ENCODE measurements around the gene ERC2. TPM values are rescaled to one million over a fixed set of nuclear protein-coding genes. Genes with fewer than 3 reads are reported as not detected.
A peak's percentile ranks its signal among the peaks of the same experiment; 100 is the strongest.

ERC2 gene
- total RNA-seq, 2 donors from 2014 or later = 0.14 TPM; not detected in 1

- ATAC-seq (peak; percentile 80), DNase-seq (peak in 1 of 2 donors; percentile 52)
- intact Hi-C loops (cut with DNase I, micrococcal nuclease) = no loop called here
Observed at GRCh38 chr3:55491296-55491816, 976.9 kb downstream of the ERC2 start.

GRCh38 chr3:55490276-55490913, 977.9 kb downstream of the ERC2 start:
- no peak for DNase-seq
- no peak for ATAC-seq
- intact Hi-C loops (cut with DNase I, micrococcal nuclease) = no loop called here

DNA sequence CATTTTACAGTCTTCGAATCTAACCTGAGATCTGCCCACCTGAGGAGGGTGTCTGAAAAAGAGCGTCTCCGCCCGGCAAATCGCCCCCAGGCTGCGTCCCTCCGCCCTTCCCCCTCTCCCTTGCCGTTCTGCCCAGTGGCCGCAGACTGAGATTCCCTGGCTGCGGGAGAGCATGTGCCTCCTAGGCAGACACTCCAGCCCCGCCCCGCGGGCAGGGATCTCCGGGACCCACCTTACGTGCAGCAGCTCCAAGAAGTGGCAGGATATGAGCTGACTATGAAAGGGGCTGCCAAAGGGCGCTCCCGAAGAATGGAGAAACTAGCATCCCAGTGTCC, 978.5 kb downstream of the ERC2 start:
- intact Hi-C loops (cut with DNase I, micrococcal nuclease) = loop anchor here in 1 of 2 donors (10.0 kb wide), 2 partner anchors 235 to 755 kb away; no protein-coding TSS in a partner anchor
- DNase-seq = peak; percentile 31 to 48
- ATAC-seq = no peak

DNA sequence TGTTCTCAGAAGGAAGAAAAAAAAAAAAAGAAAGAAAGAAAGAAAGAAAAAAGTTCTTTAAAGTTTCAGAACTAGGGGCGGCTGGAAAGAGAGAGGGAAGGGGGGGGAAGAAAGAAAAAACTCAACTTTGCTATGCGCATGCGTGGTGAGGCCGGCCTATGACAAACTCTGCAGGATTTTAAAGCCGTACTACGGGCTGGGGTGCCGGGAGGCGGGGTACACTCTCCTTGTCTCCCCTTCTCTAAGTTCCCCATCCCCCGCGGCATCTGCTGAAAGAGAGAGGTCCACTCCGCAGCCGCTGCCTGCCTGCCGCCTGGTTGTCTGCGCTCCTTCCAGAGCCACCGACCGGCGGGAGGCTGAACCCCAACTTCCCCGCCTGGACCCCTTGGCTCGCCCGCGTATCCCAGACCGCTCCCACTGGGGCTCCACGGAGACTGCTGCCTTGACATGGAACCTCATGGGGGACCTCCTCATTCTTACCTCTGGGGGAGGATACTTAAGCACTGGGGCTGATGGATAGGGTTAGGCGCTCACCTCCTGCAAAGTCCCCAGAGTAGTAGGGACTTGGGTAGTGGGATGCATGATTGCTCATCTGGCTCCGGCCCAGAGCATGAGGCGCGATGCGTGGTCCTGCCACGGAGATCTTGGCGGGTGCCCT, 979.7 kb downstream of the ERC2 start:
- intact Hi-C loops (cut with DNase I, micrococcal nuclease) = loop anchor here in 1 of 2 donors (10.0 kb wide), 2 partner anchors 236 to 756 kb away; no protein-coding TSS in a partner anchor
- ATAC-seq = peak; percentile 30
- DNase-seq = peak; percentile 63 to 67

- DNase-seq (peak; percentile 38 to 50), ATAC-seq (no peak)
- intact Hi-C loops (cut with DNase I, micrococcal nuclease) = loop anchor here in 1 of 2 donors (10.0 kb wide), 2 partner anchors 237 to 757 kb away; no protein-coding TSS in a partner anchor
Observed at GRCh38 chr3:55487381-55488241, 980.7 kb downstream of the ERC2 start.

GRCh38 chr3:55486857-55487380, 981.3 kb downstream of the ERC2 start, which contains the start of gene WNT5A:
TSS of gene WNT5A (minus strand) at chr3:55487306. CDS start at chr3:55486985, 321 bp downstream.
- intact Hi-C loops (cut with DNase I, micrococcal nuclease) = loop anchor here in 1 of 2 donors (10.0 kb wide), 2 partner anchors 238 to 758 kb away; no protein-coding TSS in a partner anchor
- ATAC-seq (peak; percentile 15), DNase-seq (peak; percentile 40 to 44)

- intact Hi-C loops (cut with DNase I, micrococcal nuclease) = loop anchor here in 1 of 2 donors (10.0 kb wide), 2 partner anchors 239 to 759 kb away; no protein-coding TSS in a partner anchor
Observed at GRCh38 chr3:55486101-55486856, 982.0 kb downstream of the ERC2 start.

DNA sequence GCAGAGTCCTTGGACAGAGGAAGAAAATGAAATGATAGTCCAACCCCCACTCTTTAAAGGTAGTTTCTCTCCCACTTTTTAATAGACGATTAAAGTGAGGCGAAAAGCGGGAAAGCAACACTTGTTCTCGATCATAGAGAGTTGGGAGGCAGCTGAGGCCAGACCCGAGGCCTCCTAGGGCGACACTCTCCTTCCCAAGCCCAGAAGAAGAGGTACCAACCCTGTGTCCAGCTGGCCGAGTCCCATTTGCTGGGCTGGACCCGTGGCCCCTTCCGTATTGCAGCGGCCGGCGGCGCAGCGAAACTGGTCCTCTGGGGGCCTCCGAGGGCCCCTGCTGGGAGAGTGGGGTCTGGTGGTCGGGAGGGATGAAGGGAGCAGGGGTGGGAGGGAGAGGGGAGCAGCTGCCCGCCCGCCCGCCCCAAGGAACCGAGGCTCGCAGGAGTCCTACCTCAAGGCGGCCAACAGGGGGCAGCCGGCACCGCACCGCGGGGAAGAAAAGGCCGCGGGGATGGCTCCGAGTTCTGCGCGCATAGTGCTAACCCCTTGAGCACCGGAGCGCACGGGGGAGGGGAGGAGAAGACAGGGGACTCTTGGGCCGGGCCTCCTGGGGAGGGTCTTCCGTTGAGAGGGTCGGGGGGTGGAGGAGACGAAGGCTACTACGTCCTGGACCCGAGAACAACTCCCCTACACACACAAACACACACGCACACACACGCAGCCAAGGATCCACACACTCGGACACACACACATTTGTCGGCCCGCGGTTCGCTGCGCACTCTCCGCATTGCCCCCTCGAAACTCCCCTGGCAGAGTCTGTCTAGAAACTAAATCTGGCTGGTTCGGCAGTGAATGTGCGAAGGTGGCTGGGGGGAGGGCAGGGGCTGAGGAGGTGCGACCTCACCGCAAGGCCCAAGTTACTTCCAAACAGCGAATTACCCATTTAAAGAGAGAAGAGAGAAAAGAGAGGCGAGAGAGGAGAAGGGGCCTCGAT, 983.2 kb downstream of the ERC2 start:
- DNase-seq = peak; percentile 74 to 77
- peak; percentile 79 for ATAC-seq
- intact Hi-C loops (cut with DNase I, micrococcal nuclease) = loop anchor here in 1 of 2 donors (10.0 kb wide), 2 partner anchors 240 to 760 kb away; no protein-coding TSS in a partner anchor

More at GRCh38 chr3:55486101-55486856, 982.0 kb downstream of the ERC2 start:
- DNase-seq (peak; percentile 50 to 58), ATAC-seq (peak; percentile 11)

DNA sequence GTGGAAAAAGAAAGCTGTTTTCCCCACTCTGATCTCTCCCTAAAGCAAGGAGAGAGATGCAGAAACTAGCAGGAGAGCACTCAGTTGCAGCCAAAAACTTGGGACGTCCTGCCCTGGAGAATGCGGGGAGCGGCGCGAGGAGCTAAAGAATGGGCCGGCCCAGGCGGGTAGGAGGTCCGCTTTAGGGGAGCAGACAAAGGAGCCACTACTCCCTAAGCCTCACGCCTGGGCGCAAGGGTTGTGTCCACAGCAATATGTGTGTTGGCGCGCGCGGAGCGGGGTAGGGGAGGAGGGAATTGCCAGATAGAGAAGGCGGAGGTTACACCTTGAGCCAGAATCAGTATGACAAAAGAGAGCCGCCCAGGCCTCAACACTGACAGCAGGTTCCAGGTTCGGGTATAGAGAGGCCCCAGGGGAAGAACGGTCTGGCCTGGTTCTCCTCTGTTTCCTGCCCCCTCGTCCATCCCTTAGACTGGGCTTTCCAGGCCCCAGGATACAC, 984.0 kb downstream of the ERC2 start:
- ATAC-seq (no peak), DNase-seq (no peak)
- intact Hi-C loops (cut with DNase I, micrococcal nuclease) = loop anchor here in 1 of 2 donors (10.0 kb wide), 2 partner anchors 241 to 761 kb away; no protein-coding TSS in a partner anchor

- intact Hi-C loops (cut with DNase I, micrococcal nuclease) = loop anchor here in 1 of 2 donors (10.0 kb wide), 2 partner anchors 241 to 761 kb away; no protein-coding TSS in a partner anchor
- DNase-seq (no peak), ATAC-seq (no peak)
Observed at GRCh38 chr3:55483196-55484095, 984.8 kb downstream of the ERC2 start.

DNA sequence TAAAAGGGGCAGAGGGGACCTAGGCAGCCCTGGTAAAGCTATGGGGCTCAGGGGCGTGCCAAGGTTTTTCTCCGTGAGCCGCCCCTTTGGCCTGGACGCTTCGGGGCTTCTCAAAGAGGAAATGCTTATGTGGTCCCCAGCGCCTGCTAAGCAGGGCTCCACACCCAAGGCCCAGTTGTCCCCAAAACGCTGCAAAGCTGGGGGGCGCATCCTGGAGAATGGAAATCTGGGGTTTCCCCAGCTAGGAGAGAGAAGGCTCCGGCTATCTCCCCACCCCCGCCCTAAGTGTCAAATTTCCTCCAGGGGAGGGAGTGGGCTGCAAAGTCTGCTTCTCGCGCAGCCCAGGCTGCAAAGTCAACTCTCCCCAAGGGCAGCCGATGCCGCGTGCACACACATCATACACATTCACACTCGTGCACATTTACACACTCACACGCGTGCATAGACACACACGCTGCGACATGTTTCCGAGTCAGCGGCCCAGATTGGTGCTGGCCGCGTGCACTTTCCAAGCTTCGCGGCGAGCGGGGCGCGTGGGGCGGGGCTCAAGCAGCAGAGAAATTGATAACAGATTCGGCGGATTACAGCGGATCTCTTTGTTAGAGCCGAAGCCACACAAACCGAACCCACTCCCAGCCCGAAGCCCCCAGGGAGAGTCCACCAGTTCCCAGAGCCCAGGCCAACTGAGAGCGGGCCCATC, 985.6 kb downstream of the ERC2 start:
- DNase-seq (no peak), ATAC-seq (no peak)
- intact Hi-C loops (cut with DNase I, micrococcal nuclease) = loop anchor here in 1 of 2 donors (10.0 kb wide), 2 partner anchors 242 to 762 kb away; no protein-coding TSS in a partner anchor

- intact Hi-C loops (cut with DNase I, micrococcal nuclease) = loop anchor here in 1 of 2 donors (10.0 kb wide), 2 partner anchors 243 to 763 kb away; no protein-coding TSS in a partner anchor
- no peak for DNase-seq
Observed at GRCh38 chr3:55481744-55482495, 986.3 kb downstream of the ERC2 start.

GRCh38 chr3:55480911-55481743, 987.1 kb downstream of the ERC2 start:
- intact Hi-C loops (cut with DNase I, micrococcal nuclease) = loop anchor here in 1 of 2 donors (10.0 kb wide), 2 partner anchors 244 to 764 kb away; no protein-coding TSS in a partner anchor
- DNase-seq (no peak), ATAC-seq (peak; percentile 22)

More at GRCh38 chr3:55481744-55482495, 986.3 kb downstream of the ERC2 start:
- no peak for ATAC-seq
